ENCODE results near the gene JAK1.

JAK1 gene

GRCh38 chr1:64980745-64981600 is 14.6 kb upstream of the JAK1 start:
- in situ Hi-C loops (cut with MboI; ENCODE audit: low pct_unique_long_range_greater_than_20kb, low sequenced_read_pairs, unreplicated experiment): no loop called here
- TF ChIP-seq, protein P1, sequence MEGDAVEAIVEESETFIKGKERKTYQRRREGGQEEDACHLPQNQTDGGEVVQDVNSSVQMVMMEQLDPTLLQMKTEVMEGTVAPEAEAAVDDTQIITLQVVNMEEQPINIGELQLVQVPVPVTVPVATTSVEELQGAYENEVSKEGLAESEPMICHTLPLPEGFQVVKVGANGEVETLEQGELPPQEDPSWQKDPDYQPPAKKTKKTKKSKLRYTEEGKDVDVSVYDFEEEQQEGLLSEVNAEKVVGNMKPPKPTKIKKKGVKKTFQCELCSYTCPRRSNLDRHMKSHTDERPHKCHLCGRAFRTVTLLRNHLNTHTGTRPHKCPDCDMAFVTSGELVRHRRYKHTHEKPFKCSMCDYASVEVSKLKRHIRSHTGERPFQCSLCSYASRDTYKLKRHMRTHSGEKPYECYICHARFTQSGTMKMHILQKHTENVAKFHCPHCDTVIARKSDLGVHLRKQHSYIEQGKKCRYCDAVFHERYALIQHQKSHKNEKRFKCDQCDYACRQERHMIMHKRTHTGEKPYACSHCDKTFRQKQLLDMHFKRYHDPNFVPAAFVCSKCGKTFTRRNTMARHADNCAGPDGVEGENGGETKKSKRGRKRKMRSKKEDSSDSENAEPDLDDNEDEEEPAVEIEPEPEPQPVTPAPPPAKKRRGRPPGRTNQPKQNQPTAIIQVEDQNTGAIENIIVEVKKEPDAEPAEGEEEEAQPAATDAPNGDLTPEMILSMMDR (IDR thresholded peaks at IDR 0.05; ENCODE audit: extremely low read depth, insufficient read depth, missing control alignments): no peak
- no peak for DNase-seq (ENCODE audit: low spot score)

- DNase-seq (ENCODE audit: low spot score): no peak
- in situ Hi-C loops (cut with MboI; ENCODE audit: low pct_unique_long_range_greater_than_20kb, low sequenced_read_pairs, unreplicated experiment): no loop called here
- TF ChIP-seq, protein P1 (IDR thresholded peaks at IDR 0.05; ENCODE audit: extremely low read depth, insufficient read depth, missing control alignments): no peak
These were observed 13.0 kb upstream of the JAK1 start for GRCh38 chr1:64979358-64979757.

DNA sequence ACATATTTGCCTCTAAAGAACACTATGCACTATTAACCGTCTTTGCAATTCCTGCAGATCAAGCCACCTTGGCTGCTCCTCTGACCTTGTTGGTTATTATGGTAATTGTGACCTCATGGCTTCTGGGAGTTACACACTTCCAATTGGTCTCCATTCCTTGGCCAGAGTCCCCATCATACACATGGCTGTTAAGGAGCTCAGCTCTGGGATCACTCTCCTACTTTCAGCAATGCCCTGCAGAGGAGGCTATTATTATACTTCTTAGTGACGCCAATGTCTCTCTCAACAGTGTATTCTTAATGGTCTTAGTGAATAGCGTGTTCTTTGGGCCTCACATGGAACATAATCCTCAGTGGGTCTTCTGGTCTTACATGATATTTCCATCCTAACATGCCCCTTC is 10.0 kb upstream of the JAK1 start:
- TF ChIP-seq, protein P1 (IDR thresholded peaks at IDR 0.05; ENCODE audit: extremely low read depth, insufficient read depth, missing control alignments): no peak
- in situ Hi-C loops (cut with MboI; ENCODE audit: low pct_unique_long_range_greater_than_20kb, low sequenced_read_pairs, unreplicated experiment): no loop called here

DNA sequence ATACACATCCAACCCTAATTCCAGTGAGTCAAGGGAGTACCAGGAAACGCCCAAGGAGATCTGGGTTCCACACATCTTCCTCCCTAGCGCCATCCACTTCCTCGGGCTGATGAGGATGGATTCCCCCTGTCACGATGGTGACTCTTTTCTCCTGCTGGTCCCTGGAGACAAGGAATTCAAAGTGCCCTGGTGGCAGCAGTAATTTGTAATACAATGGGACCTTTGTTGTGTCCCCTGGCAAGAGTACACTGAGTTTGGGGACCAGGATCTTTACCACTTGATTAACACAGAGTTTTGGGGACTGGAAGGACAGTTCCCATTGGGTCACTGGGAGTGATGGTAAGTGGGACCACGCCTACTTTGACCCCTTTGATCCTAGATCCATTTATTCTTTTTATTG is 9.4 kb upstream of the JAK1 start:
- in situ Hi-C loops (cut with MboI; ENCODE audit: low pct_unique_long_range_greater_than_20kb, low sequenced_read_pairs, unreplicated experiment): no loop called here
- TF ChIP-seq, protein P1 (IDR thresholded peaks at IDR 0.05; ENCODE audit: extremely low read depth, insufficient read depth, missing control alignments): no peak
- no peak for DNase-seq (ENCODE audit: low spot score)

More for the DNA sequence above, 10.0 kb upstream of the JAK1 start:
- no peak for DNase-seq (ENCODE audit: low spot score)

GRCh38 chr1:64975127-64975526 is 8.8 kb upstream of the JAK1 start:
- DNase-seq (ENCODE audit: low spot score): no peak
- in situ Hi-C loops (cut with MboI; ENCODE audit: low pct_unique_long_range_greater_than_20kb, low sequenced_read_pairs, unreplicated experiment): no loop called here
- TF ChIP-seq, protein P1 (IDR thresholded peaks at IDR 0.05; ENCODE audit: extremely low read depth, insufficient read depth, missing control alignments): no peak

- DNase-seq (ENCODE audit: low spot score): no peak
- TF ChIP-seq, protein P1 (IDR thresholded peaks at IDR 0.05; ENCODE audit: extremely low read depth, insufficient read depth, missing control alignments): no peak
- in situ Hi-C loops (cut with MboI; ENCODE audit: low pct_unique_long_range_greater_than_20kb, low sequenced_read_pairs, unreplicated experiment): no loop called here
These were observed 8.0 kb upstream of the JAK1 start for GRCh38 chr1:64974288-64974825.

Data from GM13977 (cell line).